HG03460 (cell line): ENCODE results near the gene MYO1G.
"Not testable (repeated sequence)": the region's sequence is repeated elsewhere in the genome, so short reads cannot be mapped to it uniquely, and the experiment has no call there.

ENCODE experiments used
- ATAC-seq: cut with Tn5 transposase; IDR thresholded peaks from one replicate; pipeline ENCODE4 v1.9.1; 2021; ENCODE audit not compliant: unreplicated experiment

Gene MYO1G

DNA sequence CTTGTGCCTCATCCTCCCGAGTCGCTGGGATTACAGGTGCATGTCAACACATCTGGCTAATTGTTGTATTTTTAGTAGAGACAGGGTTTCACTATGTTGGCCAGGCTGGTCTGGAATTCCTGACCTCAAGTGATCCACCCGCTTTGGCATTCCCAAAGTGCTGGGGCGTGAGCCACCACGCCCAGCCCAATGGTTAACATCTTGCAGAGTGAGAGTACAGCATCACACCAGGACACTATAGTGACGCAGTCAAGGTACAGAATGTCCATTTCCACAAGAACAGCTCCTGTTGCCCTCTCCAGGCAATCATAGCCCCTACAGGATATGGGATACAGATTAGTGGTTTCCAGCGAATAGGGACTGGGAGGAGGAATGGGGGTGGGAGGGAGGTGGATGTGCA is 34.0 kb downstream of the MYO1G start:
- ATAC-seq = no peak

DNA sequence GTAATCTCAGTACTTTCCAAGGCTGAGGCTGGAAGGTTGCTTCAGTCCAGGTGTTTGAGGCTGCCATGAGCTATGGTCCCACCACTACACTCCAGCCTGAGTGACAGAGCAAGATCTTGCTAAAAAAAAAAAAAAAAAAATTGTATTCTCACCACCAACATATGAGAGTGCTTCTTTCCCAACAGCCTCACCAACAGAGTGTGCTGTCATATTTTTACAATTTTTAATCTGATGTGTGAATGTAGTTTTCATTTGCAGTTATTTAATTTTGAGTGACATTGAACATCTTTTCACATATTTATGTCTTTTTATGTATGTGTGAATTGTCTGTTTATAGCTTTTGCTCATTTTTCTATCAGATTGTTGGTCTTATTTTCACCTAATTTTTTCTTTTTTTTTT is 35.2 kb downstream of the MYO1G start:
- no peak for ATAC-seq

DNA sequence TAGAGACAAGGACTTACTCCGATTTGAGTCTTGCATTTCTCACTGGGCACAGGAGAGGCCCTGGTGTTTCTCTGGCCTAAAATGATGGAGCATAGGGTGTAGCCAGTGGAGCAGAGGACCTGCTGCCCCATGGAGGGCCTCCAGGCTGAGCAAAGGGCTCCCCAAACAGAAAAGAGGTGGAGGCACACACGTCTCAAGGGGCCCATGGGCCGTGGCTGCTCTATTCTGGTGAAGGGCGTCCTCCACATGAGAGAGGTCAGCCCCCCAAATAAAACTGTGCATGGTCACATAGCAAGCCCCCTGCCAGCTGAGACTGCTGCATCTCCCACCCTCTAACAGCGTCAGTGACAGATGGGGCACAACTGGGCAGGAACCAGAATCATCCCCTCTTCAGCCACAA is 41.4 kb downstream of the MYO1G start:
- no peak for ATAC-seq

DNA sequence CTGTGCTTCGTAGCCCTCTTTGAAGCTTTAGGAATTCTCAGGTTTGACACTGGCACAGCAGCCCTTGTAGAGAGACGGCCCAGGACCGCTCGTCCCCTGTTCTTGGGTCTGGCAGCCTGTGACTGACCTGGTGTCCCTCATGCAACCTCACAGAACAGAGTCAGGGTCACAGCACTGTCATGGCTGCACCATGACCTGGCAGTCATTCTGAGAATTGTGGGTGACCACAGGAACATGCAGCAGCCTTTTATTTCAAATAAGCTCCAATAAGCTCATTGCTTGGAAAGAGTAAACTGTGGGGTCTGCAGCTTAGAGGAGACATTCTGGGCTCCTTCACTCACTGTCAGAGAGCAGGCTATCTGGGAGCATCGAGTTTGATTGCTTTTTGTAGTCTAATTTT is 42.5 kb downstream of the MYO1G start:
- ATAC-seq = no peak

DNA sequence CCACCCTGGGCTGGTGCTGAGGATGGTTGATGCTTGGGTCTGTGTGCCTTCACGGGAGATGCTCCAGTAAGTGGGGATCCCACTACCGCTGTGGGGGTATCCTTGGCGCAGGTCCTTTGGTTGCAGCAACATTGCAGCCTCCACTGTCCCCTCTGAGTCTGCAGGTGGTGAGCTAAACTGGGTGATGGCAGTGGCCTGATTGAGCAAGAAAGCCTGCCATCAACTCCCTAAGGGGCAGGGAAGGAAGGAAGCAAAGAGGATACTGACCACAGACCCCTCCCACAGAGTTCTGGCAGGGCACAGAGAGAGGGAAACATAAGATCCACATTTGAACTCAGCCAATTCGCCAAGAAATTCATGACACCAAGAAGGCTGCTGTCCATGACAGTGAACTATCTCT is 43.2 kb downstream of the MYO1G start:
- ATAC-seq = no peak

DNA sequence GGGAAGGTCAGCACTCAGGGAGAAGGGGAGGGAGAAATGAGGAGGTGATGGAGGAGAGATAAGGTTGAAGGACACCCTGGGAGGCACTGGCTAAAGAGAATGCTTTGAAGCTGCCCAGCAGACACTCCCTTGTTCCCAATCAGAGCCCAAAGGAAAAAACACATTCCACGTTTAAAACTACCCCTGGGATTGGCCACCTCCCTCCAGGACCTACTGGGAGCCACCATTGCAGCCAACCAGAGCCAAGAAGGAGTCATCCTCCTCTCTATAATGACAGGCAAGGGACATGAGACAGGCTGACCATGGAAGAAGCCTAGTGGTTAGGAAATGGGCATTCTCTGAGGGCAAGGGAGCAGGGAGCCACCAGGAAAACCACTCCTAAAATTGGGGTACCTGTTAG is 43.8 kb downstream of the MYO1G start:
- no peak for ATAC-seq

DNA sequence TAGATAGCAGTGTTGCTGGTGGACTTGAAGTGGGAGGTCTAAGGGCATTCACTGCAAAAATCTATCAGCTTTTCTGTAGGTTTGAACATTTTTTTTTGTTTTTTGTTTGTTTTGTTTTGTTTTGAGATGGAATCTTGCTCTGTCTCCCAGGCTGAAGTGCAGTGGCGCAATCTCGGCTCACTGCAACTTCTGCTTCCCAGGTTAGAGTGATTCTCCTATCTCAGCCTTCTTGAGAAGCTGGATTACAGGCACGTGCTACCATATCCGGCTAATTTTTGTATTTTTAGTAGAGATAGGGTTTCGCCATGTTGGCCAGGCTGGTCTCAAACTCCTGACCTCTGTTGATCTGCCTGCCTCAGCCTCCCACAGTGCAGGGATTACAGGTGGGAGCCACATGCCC is 44.3 kb downstream of the MYO1G start:
- ATAC-seq = not testable (repeated sequence)

DNA sequence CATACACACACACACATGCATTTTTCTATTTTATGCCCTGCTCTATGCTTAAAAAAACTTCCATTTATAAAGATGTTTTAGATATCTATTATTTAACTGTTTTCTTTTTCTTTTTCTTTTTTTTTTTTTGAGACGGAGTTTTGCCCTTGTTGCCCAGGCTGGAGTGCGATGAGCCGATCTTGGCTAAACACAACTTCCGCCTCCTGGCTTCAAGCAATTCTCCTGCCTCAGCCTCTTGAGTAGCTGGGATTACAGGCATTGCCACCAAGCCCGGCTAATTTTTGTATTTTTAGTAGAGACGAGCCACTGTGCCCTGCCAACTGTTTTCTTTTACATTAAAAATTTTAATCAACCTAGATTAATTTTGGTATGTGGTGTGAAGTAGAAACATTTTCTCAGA is 47.9 kb downstream of the MYO1G start:
- ATAC-seq = no peak

DNA sequence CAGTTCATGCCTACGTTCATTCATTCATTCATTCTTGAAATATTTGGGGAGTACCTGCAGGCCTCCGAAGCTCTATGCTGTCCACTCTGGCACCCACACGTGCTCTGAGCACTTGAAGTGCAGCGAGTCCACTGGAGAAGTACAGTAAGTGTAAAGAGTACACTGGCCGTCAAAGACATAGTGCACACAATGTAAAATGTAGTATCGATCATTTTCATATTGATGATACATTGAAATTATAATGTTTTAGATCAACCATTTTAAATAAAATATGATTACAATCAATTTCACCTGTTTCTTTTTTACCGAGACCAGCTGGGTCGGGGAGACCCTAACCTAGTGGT is 56.5 kb downstream of the MYO1G start:
- ATAC-seq = no peak

DNA sequence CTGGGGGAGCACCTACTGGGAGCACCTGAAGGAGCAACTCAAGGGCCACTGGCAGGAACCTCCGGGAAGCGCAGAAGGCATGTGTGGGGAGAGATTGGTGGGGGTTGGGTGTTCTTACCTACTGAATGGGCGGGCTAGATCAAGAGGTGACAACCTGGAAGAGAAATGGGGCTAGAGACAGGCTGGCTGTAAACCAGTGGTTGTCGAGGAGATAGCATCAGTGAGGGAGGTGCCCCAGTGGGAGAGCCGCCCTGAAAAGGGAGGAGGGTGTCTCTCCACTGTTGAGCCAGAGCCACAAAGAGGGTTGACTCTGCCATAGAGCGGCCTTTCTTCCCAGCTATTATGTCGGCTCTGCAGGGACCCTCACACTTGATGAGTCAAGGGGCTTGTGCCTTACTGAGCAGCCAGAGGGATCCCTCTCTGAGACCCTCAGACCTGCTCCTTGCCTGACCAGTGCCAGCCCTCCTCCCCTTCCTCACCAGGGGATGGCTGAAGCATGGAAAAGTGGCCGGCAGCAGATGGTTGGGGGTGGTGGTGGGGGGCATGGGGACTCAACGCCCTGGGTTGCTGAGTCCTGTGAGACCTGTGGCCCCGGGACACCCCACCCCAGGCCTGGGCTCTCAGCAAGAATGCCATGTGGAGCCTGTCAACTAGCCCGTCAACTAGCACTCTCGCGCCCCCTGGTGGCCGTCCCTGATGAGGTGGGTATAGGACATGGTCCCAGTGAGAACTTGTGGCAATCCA is 57.0 kb downstream of the MYO1G start:
- peak; percentile 74 for ATAC-seq

DNA sequence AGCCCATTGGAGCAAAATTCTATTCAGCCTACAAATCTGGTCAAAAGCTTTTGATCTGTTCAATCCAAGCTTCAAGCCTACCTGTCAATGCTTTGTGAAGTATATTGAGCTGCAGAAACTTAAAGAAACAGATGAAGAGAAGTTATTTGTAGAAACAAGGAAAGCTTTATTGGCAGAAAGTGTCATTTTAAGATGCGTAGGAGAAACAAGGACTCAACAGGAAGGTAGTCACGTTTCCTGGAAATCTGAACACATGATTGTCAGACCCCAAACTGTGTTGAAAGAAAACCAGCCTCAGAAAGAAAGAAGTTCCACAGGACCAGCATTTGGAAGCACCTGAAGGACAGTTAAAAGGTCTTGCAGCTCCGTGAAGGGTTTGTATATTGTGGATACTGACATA is 58.7 kb downstream of the MYO1G start:
- no peak for ATAC-seq

DNA sequence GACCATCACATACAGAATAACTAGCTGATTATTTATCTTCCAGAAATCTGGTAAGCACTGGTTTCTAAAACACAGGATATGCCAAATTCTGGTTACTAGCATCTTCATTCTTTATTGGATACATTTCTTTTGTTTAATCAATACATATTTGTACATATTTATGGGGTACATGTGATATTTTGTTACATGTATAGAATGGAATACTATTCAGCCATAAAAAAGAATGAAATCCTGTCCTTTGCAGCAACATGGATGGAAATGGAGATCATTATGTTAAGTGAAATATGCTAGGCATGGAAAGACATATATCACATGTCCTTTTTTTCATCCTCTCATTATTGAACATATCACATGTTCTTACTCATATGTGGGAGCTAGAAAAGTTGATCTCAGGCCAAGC is 60.8 kb downstream of the MYO1G start:
- ATAC-seq = no peak

DNA sequence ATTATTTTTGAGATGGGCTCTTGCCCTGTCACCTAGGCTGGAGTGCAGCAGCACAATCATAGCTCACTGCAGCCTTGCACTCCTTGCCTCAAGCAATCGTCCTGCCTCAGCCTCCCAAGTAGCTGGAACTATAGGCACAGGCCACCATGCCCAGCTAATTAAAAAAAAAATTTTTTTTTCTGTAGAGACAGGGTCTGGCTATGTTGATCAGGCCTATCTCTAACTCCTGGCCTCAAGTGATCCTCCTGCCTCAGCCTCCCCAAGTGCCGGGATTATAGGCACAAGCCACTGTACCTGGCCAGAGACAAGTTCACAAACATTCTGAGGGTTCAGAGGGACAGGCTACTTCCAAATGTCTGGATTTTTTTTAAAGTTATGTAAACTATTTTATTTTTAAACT is 61.4 kb downstream of the MYO1G start:
- ATAC-seq = no peak

DNA sequence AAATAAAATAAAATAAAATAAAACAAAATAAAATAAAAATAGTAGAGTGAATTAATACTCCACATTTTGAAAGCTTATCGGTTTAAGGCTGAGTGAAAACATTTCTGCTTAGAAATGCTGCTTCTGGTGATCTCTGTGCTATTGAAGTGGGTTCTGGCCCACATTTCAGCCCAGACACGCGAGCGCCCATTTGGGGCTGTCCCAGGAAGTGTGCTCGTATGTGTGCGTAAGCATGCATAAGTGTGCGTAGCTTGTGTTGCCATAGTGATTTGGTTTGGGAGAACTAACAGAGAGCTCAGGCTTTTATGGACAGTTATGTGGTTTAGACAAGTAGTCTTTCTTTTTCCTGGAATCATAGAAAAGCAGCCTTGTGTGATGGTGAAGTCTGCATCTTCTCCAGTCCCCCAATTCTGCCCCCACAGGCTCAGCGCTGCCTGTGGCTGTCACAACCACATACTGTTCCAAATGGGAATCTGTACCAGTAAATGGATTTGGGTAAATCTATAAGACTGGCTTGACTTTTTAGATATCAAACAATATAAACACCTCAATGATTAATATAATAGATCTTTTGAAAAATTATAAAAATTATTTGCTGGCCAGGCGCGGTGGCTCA is 63.7 kb downstream of the MYO1G start:
- no peak for ATAC-seq

DNA sequence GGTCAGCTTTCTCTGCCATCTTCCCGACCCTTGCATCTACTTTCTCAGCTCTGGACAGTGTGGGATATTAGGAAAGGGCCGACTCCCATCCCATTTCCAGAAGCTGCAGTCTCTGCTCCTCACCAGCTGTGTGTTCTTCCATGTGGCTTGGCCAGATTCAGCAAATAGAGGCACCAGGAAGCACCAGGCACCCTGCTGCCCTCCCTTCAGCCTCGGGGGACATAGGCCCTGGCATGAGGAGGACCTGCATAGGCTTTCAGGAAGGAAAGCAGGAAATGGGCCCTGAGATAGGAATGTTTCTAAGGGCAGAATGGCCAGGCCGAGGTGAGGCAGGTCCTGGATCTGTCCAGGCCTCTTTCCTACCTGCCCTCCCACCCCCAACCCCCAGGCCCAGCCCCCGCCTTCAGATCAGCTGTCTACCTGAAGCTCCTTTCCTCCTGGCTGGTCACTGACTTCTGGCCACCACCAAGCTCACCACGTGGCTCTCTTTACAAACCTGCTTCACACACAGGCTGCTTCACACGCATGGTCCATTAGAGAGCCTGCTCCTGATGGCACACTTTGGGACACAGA is 66.0 kb downstream of the MYO1G start:
- ATAC-seq = no peak
